Body of pancreas (tissue), 4 donors: Measurements from ENCODE around the gene GALR1.

Experiments used
- POLR2A ChIP-seq, 3 donors: fragments of 450-650 bp; IDR thresholded peaks; one replicate each; pipeline ENCODE4 v1.6.1; 2016; ENCODE audit warnings: antibody characterized with exemption in 3 of 3, mild to moderate bottlenecking in 2 of 3
- TF ChIP-seq, protein P1 (sequence below), 7 experiments: fragments of 450-650 bp in 4 of 7; fragments of 200-600 bp in 3 of 7; sonication (generic) in 3 of 7; IDR thresholded peaks; one replicate each; pipeline ENCODE4 v1.5.1; 2016 to 2019; ENCODE audit warnings: antibody characterized with exemption in 7 of 7

DNA sequence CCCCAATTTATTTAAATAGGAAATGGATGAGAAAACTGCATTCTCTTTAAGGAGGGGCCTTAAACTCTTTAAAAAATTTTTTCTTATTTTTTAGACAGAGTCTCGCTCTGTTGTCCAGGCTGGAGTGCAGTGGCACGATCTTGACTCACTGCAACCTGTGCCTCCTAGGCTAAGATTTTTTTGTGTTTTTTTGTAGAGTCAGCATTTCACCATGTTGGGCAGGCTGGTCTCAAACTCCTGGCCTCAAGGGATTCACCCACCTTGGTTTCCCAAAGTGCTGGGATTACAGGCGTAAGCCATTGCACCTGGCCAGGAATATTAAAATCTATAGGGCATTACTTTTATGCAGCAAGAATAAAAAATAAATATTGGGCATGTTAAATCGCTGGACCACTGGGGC, 56.0 kb downstream of the GALR1 start:
- TF ChIP-seq, protein P1, sequence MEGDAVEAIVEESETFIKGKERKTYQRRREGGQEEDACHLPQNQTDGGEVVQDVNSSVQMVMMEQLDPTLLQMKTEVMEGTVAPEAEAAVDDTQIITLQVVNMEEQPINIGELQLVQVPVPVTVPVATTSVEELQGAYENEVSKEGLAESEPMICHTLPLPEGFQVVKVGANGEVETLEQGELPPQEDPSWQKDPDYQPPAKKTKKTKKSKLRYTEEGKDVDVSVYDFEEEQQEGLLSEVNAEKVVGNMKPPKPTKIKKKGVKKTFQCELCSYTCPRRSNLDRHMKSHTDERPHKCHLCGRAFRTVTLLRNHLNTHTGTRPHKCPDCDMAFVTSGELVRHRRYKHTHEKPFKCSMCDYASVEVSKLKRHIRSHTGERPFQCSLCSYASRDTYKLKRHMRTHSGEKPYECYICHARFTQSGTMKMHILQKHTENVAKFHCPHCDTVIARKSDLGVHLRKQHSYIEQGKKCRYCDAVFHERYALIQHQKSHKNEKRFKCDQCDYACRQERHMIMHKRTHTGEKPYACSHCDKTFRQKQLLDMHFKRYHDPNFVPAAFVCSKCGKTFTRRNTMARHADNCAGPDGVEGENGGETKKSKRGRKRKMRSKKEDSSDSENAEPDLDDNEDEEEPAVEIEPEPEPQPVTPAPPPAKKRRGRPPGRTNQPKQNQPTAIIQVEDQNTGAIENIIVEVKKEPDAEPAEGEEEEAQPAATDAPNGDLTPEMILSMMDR (IDR thresholded peaks at IDR 0.05) = no peak
- no peak for TF ChIP-seq POLR2A (IDR thresholded peaks at IDR 0.05)
